DOHH2 (cell line): ENCODE data around the gene JAM2.

Experiments
- H3F3A ChIP-seq: fragments of 200-600 bp; sonication (generic), shearing (Covaris generic); 2 replicates; pipeline ENCODE4 v1.6.0; 2016; ENCODE audit warnings: antibody characterized with exemption, mild to moderate bottlenecking; ENCODE audit not compliant: control insufficient read depth, insufficient read depth
- H3K27ac ChIP-seq: fragments of 200-600 bp; sonication (generic); 2 replicates; pipeline ENCODE4 v1.5.1; 2014; ENCODE audit warnings: low read depth, mild to moderate bottlenecking, low read length, moderate library complexity
- H3K27me3 ChIP-seq: fragments of 200-600 bp; sonication (generic); 2 replicates; pipeline ENCODE4 v1.6.1; 2014; ENCODE audit warnings: mild to moderate bottlenecking, low read length, mixed read lengths; ENCODE audit not compliant: control insufficient read depth
- H3K36me3 ChIP-seq: fragments of 200-600 bp; sonication (generic); 2 replicates; pipeline ENCODE4 v1.6.1; 2014; ENCODE audit warnings: mild to moderate bottlenecking, low read length, moderate library complexity, mixed read lengths; ENCODE audit not compliant: control insufficient read depth
- H3K4me1 ChIP-seq: fragments of 200-600 bp; sonication (generic); 2 replicates; pipeline ENCODE4 v1.6.1; 2014; ENCODE audit warnings: mild to moderate bottlenecking, low read length, mixed read lengths; ENCODE audit not compliant: control insufficient read depth
- H3K4me2 ChIP-seq: fragments of 200-600 bp; sonication (generic); 2 replicates; pipeline ENCODE4 v1.6.0; 2014; ENCODE audit warnings: mild to moderate bottlenecking, low read length, moderate library complexity
- H3K4me3 ChIP-seq: fragments of 200-600 bp; sonication (generic); 2 replicates; pipeline ENCODE4 v1.5.1; 2014; ENCODE audit warnings: mild to moderate bottlenecking, low read length, mixed read lengths
- H3K79me2 ChIP-seq: fragments of 200-600 bp; sonication (generic); 2 replicates; pipeline ENCODE4 v1.6.1; 2014; ENCODE audit warnings: mild to moderate bottlenecking, low read length, mixed read lengths; ENCODE audit not compliant: control insufficient read depth
- H3K9me2 ChIP-seq: fragments of 200-600 bp; sonication (generic); replicated peaks from 2 replicates; pipeline ENCODE4 v1.6.1; 2014; ENCODE audit warnings: mild to moderate bottlenecking, low read length, mixed read lengths; ENCODE audit not compliant: control insufficient read depth
- H3K9me3 ChIP-seq: fragments of 200-600 bp; sonication (generic); 2 replicates; pipeline ENCODE4 v1.6.1; 2014; ENCODE audit warnings: antibody characterized with exemption, low read length, mixed read lengths; ENCODE audit not compliant: control insufficient read depth, insufficient read depth
- H4K20me1 ChIP-seq: fragments of 200-600 bp; sonication (generic); 2 replicates; pipeline ENCODE4 v1.6.0; 2014; ENCODE audit warnings: low read depth, mild to moderate bottlenecking, antibody characterized with exemption, low read length, moderate library complexity; ENCODE audit not compliant: control insufficient read depth, insufficient read depth
- EZH2phosphoT487 ChIP-seq: fragments of 200-600 bp; sonication (generic); IDR thresholded peaks from 2 replicates; pipeline ENCODE4 v1.6.1; 2017; ENCODE audit warnings: borderline replicate concordance, mild to moderate bottlenecking, antibody characterized with exemption, low read length, moderate library complexity, mixed read lengths
- TF ChIP-seq, protein P1 (sequence below): fragments of 200-600 bp; sonication (generic); IDR thresholded peaks from one replicate; pipeline ENCODE4 v1.5.1; 2014; ENCODE audit warnings: antibody characterized with exemption, mild to moderate bottlenecking, low read depth, low read length; ENCODE audit not compliant: poor library complexity, severe bottlenecking

JAM2 gene

DNA sequence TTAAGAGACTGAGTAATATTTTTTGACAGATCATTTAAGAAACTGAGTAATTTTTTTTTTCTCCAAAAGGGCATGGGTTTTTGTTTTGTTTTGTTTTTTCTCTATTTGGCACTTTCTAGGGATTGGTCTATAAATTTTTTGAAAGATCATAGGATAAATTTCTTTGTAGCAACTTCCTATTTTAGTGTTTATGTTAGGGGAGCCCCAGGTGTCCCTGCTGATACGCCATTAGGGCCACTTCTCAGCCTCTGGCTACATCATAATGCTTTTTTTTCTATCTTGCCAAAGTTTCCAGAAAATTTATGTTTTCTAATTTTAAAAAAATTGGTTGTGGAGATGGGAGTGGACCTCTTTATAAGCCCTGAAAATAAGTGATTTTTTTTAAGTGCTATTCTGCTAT, 98.4 kb downstream of the JAM2 start:
- Histone ChIP-seq H3K4me2 (peak overlapping the region; percentile 84), H3K79me2 (peaks cover 93% of the 10 kb centered on the region), H3K27me3 (no peaks in the 10 kb centered on the region), H3K9me3 (no peaks in the 10 kb centered on the region), H3K4me1 (peaks cover 57% of the 10 kb centered on the region), H3K36me3 (peaks cover 39% of the 10 kb centered on the region), H3K27ac (peak overlapping the region; percentile 95; the same call in 1 of the 2 replicates), H3K4me3 (peak overlapping the region; percentile 98), H3K9me2 (no peaks in the 10 kb centered on the region), H3F3A (peaks cover 6% of the 10 kb centered on the region; the same call in 1 of the 2 replicates), H4K20me1 (0 out of 2 replicates have a peak, but pooled peaks cover 4% of the 10 kb centered on the region)
- TF ChIP-seq EZH2phosphoT487: no peak
- TF ChIP-seq, protein P1, sequence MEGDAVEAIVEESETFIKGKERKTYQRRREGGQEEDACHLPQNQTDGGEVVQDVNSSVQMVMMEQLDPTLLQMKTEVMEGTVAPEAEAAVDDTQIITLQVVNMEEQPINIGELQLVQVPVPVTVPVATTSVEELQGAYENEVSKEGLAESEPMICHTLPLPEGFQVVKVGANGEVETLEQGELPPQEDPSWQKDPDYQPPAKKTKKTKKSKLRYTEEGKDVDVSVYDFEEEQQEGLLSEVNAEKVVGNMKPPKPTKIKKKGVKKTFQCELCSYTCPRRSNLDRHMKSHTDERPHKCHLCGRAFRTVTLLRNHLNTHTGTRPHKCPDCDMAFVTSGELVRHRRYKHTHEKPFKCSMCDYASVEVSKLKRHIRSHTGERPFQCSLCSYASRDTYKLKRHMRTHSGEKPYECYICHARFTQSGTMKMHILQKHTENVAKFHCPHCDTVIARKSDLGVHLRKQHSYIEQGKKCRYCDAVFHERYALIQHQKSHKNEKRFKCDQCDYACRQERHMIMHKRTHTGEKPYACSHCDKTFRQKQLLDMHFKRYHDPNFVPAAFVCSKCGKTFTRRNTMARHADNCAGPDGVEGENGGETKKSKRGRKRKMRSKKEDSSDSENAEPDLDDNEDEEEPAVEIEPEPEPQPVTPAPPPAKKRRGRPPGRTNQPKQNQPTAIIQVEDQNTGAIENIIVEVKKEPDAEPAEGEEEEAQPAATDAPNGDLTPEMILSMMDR: no peak

DNA sequence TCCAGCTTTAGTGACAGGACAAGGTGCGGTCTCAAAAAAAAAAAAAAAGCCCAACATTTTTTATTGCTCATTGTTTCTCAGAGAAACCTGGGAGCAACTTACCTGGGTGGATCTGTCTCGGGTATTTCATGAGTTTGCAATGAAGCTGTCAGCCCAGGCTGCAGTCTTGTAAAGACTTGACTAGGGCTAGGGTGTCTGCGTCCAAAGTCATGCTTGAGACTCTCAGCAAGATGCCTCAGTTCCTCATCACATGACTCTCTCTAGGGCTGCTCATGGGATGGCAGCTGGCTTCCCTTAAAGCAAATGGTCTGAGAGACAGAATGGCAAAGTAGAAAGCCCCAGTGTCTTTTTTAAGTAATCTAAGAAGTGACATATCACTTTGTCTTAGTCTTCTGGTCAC, 103.8 kb downstream of the JAM2 start:
- H3K36me3 ChIP-seq: peaks cover 43% of the 10 kb centered on the region
- no peak overlapping the region for H3K4me2 ChIP-seq
- no peaks in the 10 kb centered on the region for H3K27me3 ChIP-seq
- TF ChIP-seq, protein P1: no peak
- no peak for TF ChIP-seq EZH2phosphoT487
- H3K9me3 ChIP-seq: no peaks in the 10 kb centered on the region
- peaks cover 48% of the 10 kb centered on the region for H3K79me2 ChIP-seq
- no peaks in the 10 kb centered on the region; the same call in 1 of the 2 replicates for H3F3A ChIP-seq
- H3K4me1 ChIP-seq: peaks cover 28% of the 10 kb centered on the region
- H3K27ac ChIP-seq: no peak overlapping the region
- no peaks in the 10 kb centered on the region for H3K9me2 ChIP-seq
- 0 out of 2 replicates have a peak, but pooled peaks cover 3% of the 10 kb centered on the region for H4K20me1 ChIP-seq
- H3K4me3 ChIP-seq: no peak overlapping the region

DNA sequence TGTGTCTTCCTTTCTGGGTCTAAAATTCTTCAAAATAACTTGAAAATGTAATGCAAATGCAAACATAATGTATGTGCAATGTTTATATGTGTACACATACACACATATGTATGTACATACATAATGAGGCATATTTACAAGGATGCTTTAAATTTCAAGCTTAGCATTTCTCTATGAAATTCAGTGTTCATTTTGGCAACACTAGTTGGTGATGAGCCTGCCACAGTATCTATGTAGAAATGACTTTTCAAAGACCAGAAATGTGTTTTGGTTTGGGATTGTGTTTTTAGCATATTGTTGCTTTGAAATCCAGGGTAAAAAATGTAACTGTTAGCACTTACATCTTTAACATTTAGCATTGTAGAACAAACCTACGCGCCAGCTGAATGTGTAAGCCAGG, 105.8 kb downstream of the JAM2 start:
- no peaks in the 10 kb centered on the region for H3K27me3 ChIP-seq
- peaks cover 29% of the 10 kb centered on the region for H3K79me2 ChIP-seq
- H3K4me2 ChIP-seq: no peak overlapping the region
- peaks cover 3% of the 10 kb centered on the region; the same call in 1 of the 2 replicates for H3F3A ChIP-seq
- no peak overlapping the region for H3K4me3 ChIP-seq
- TF ChIP-seq, protein P1: no peak
- no peak for TF ChIP-seq EZH2phosphoT487
- 0 out of 2 replicates have a peak, but pooled peaks cover 3% of the 10 kb centered on the region for H4K20me1 ChIP-seq
- H3K9me3 ChIP-seq: no peaks in the 10 kb centered on the region
- peaks cover 8% of the 10 kb centered on the region for H3K4me1 ChIP-seq
- peaks cover 57% of the 10 kb centered on the region for H3K36me3 ChIP-seq
- no peaks in the 10 kb centered on the region for H3K9me2 ChIP-seq
- H3K27ac ChIP-seq: no peak overlapping the region
